Neuron (in vitro differentiated cells): ENCODE results near the gene MICU2.

ENCODE experiments used
- H2AFZ ChIP-seq: one replicate; pipeline ENCODE4 v1.6.1; 2013; ENCODE audit warnings: low read depth, mild to moderate bottlenecking, inconsistent platforms, low read length, moderate library complexity
- H3K27me3 ChIP-seq: one replicate; pipeline ENCODE4 v1.6.1; 2013; ENCODE audit warnings: low read length; ENCODE audit not compliant: insufficient read depth
- H3K36me3 ChIP-seq: one replicate; pipeline ENCODE4 v1.6.1; 2013; ENCODE audit warnings: low read length; ENCODE audit not compliant: insufficient read depth
- H3K4me1 ChIP-seq: one replicate; pipeline ENCODE4 v1.6.1; 2013; ENCODE audit warnings: low read length; ENCODE audit not compliant: insufficient read depth
- H3K4me3 ChIP-seq: 2 replicates; pipeline ENCODE4 v1.5.1; 2013; ENCODE audit warnings: mild to moderate bottlenecking, low read length, moderate library complexity
- H3K9me3 ChIP-seq: one replicate; pipeline ENCODE4 v1.6.1; 2013; ENCODE audit warnings: low read length

The MICU2 gene

GRCh38 chr13:21603531-21604448 lies at the start of gene MICU2:
MICU2 (minus strand) TSS chr13:21604170; CDS start chr13:21604148, 22 bp downstream.
- Histone ChIP-seq H3K4me1 (peaks cover 9% of the 10 kb centered on the region), H2AFZ (peak within 1 kb of the TSS; percentile 50), H3K9me3 (no peaks in the 10 kb centered on the region), H3K27me3 (no peaks in the 10 kb centered on the region), H3K4me3 (peak within 1 kb of the TSS; percentile 72), H3K36me3 (peaks cover 6% of the 10 kb centered on the region)

GRCh38 chr13:21641629-21642028 lies 37.7 kb upstream of the MICU2 start:
- no peaks in the 10 kb centered on the region for H3K4me1 ChIP-seq
- no peaks in the 10 kb centered on the region for H3K36me3 ChIP-seq
- no peak overlapping the region for H3K4me3 ChIP-seq
- H3K27me3 ChIP-seq: no peaks in the 10 kb centered on the region
- H3K9me3 ChIP-seq: no peaks in the 10 kb centered on the region
- H2AFZ ChIP-seq: no peak overlapping the region

GRCh38 chr13:21639561-21639960 lies 35.6 kb upstream of the MICU2 start:
- Histone ChIP-seq H3K36me3 (no peaks in the 10 kb centered on the region), H3K4me1 (no peaks in the 10 kb centered on the region), H3K4me3 (no peak overlapping the region), H2AFZ (no peak overlapping the region), H3K9me3 (no peaks in the 10 kb centered on the region), H3K27me3 (no peaks in the 10 kb centered on the region)

GRCh38 chr13:21638319-21639282 lies 34.6 kb upstream of the MICU2 start:
- Histone ChIP-seq H3K4me3 (no peak overlapping the region), H3K9me3 (no peaks in the 10 kb centered on the region), H3K27me3 (no peaks in the 10 kb centered on the region), H2AFZ (no peak overlapping the region), H3K36me3 (no peaks in the 10 kb centered on the region), H3K4me1 (no peaks in the 10 kb centered on the region)

- H2AFZ ChIP-seq: no peak overlapping the region
- H3K4me1 ChIP-seq: no peaks in the 10 kb centered on the region
- no peaks in the 10 kb centered on the region for H3K9me3 ChIP-seq
- no peak overlapping the region for H3K4me3 ChIP-seq
- no peaks in the 10 kb centered on the region for H3K27me3 ChIP-seq
- no peaks in the 10 kb centered on the region for H3K36me3 ChIP-seq
These were observed 33.3 kb upstream of the MICU2 start for GRCh38 chr13:21637296-21637695.

GRCh38 chr13:21636656-21637055 lies 32.7 kb upstream of the MICU2 start:
- no peaks in the 10 kb centered on the region for H3K27me3 ChIP-seq
- no peaks in the 10 kb centered on the region for H3K36me3 ChIP-seq
- H3K4me3 ChIP-seq: no peak overlapping the region
- no peaks in the 10 kb centered on the region for H3K4me1 ChIP-seq
- H3K9me3 ChIP-seq: peaks cover 1% of the 10 kb centered on the region
- no peak overlapping the region for H2AFZ ChIP-seq

- Histone ChIP-seq H3K4me1 (no peaks in the 10 kb centered on the region), H2AFZ (no peak overlapping the region), H3K36me3 (no peaks in the 10 kb centered on the region), H3K27me3 (no peaks in the 10 kb centered on the region), H3K4me3 (no peak overlapping the region), H3K9me3 (peaks cover 1% of the 10 kb centered on the region)
These were observed 28.2 kb upstream of the MICU2 start for GRCh38 chr13:21632196-21632595.

- Histone ChIP-seq H3K27me3 (no peaks in the 10 kb centered on the region), H3K4me3 (no peak overlapping the region), H3K9me3 (no peaks in the 10 kb centered on the region), H3K36me3 (no peaks in the 10 kb centered on the region), H3K4me1 (peaks cover 2% of the 10 kb centered on the region), H2AFZ (no peak overlapping the region)
These were observed 21.4 kb upstream of the MICU2 start for GRCh38 chr13:21625366-21625765.

GRCh38 chr13:21620861-21621260 lies 16.9 kb upstream of the MICU2 start:
- no peaks in the 10 kb centered on the region for H3K36me3 ChIP-seq
- no peak overlapping the region for H3K4me3 ChIP-seq
- no peaks in the 10 kb centered on the region for H3K9me3 ChIP-seq
- no peaks in the 10 kb centered on the region for H3K27me3 ChIP-seq
- no peak overlapping the region for H2AFZ ChIP-seq
- H3K4me1 ChIP-seq: peaks cover 11% of the 10 kb centered on the region

GRCh38 chr13:21619633-21620220 lies 15.8 kb upstream of the MICU2 start:
- peaks cover 11% of the 10 kb centered on the region for H3K4me1 ChIP-seq
- no peaks in the 10 kb centered on the region for H3K36me3 ChIP-seq

GRCh38 chr13:21616880-21617279 lies 12.9 kb upstream of the MICU2 start:
- Histone ChIP-seq H3K4me3 (peak overlapping the region; percentile 24), H2AFZ (peak overlapping the region; percentile 51), H3K27me3 (no peaks in the 10 kb centered on the region), H3K4me1 (peaks cover 11% of the 10 kb centered on the region), H3K9me3 (no peaks in the 10 kb centered on the region), H3K36me3 (no peaks in the 10 kb centered on the region)

More at GRCh38 chr13:21619633-21620220, 15.8 kb upstream of the MICU2 start:
- H3K27me3 ChIP-seq: no peaks in the 10 kb centered on the region
- no peak overlapping the region for H2AFZ ChIP-seq
- H3K4me3 ChIP-seq: no peak overlapping the region
- no peaks in the 10 kb centered on the region for H3K9me3 ChIP-seq

GRCh38 chr13:21616205-21616866 lies 12.4 kb upstream of the MICU2 start:
- peaks cover 11% of the 10 kb centered on the region for H3K4me1 ChIP-seq
- no peaks in the 10 kb centered on the region for H3K9me3 ChIP-seq
- no peaks in the 10 kb centered on the region for H3K27me3 ChIP-seq
- peak overlapping the region; percentile 51 for H2AFZ ChIP-seq
- H3K4me3 ChIP-seq: peak overlapping the region; percentile 24
- H3K36me3 ChIP-seq: no peaks in the 10 kb centered on the region
